ENCODE measurements around the gene TTN.

DNA sequence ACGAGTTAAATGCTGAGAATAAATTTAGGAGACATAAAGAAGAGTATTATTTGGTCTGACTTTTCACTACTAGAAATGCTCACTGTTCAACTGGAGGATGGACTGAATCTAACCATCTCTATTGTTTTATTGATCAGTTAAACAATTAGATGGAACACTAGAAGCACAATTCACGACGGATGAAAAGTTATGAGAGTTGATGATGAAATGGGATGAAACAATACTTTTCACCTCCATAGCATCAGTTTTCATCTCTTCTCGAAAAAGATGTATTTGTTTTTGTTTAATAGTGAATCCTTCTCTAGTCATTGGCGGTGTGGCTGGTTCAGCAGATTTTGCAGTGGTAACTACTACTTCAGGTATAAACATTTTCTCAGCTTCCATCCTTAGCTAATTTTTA, 19.3 kb downstream of the TTN start:
- TF ChIP-seq CTCF (IDR thresholded peaks at IDR 0.05) (no peak), EZH2 (IDR thresholded peaks at IDR 0.05; ENCODE audit: borderline replicate concordance, insufficient read depth, low read depth, low read length, poor library complexity, severe bottlenecking) (no peak)

All from B cell (primary cell).